ENCODE results near the gene GNG13. TPM values are rescaled to one million over a fixed set of nuclear protein-coding genes. Genes with fewer than 3 reads are reported as not detected.

GNG13 gene
- total and polyA plus RNA-seq, 2 of the 4 experiments (the other 2 are of a cell fraction): not detected

DNA sequence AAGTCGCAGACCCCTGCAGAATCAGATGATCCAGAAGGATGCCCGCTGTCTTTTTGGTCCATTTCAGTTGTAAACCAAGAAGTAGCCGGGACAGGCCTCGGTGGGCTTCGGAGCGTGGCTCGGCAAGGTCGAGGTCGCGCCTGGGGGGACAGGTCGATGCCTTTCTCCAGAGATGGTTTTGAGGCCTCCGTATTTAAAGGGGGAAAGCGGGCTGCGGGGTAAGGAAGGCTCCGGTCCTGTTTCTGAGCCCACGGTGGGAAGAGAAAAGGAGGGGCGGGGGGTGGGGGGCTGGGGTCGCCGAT is 7.5 kb upstream of the GNG13 start (continued):
- TF ChIP-seq, protein P1, sequence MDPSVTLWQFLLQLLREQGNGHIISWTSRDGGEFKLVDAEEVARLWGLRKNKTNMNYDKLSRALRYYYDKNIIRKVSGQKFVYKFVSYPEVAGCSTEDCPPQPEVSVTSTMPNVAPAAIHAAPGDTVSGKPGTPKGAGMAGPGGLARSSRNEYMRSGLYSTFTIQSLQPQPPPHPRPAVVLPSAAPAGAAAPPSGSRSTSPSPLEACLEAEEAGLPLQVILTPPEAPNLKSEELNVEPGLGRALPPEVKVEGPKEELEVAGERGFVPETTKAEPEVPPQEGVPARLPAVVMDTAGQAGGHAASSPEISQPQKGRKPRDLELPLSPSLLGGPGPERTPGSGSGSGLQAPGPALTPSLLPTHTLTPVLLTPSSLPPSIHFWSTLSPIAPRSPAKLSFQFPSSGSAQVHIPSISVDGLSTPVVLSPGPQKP (IDR thresholded peaks at IDR 0.05; ENCODE audit: borderline replicate concordance, low read depth, low read length): no peak
- TF ChIP-seq RCOR1 (IDR thresholded peaks at IDR 0.05; ENCODE audit: insufficient replicate concordance, low read length): no peak
- TF ChIP-seq CHD1 (IDR thresholded peaks at IDR 0.05; ENCODE audit: low read depth, low read length): no peak
- no peak for TF ChIP-seq MXI1 (IDR thresholded peaks at IDR 0.05; ENCODE audit: borderline replicate concordance, low read depth, low read length)

Data from IMR-90 (cell line).